Measurements from ENCODE around the gene FAM50A. TPM values are rescaled to one million over a fixed set of nuclear protein-coding genes. Genes with fewer than 3 reads are reported as not detected.
A peak's percentile ranks its signal among the peaks of the same experiment; 100 is the strongest.
"Not testable (repeated sequence)": the region's sequence is repeated elsewhere in the genome, so short reads cannot be mapped to it uniquely, and the experiment has no call there.

The FAM50A gene
- total RNA-seq, 1 experiment from 2014 or later: 110 TPM

DNA sequence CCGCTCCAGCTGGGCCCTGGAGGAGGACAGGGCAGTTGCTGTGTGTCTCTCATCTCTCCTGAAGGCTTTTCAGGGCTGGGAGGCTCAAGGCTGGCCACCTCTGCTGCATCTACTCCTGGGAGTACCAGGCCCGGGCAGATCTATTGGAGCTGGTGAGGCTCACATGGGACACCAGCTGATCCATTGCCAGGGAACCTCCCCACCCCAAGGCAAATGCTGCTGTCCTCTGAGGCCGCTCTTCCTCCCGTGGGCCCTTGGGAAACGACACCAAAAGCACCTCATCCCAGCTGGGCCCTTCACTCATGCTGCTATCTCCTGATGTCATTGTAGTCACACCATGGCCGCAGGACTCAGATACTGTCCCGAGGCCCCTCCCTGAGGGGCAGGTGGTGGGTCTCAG is 38.8 kb downstream of the FAM50A start:
- DNase-seq (ENCODE audit: low spot score): no peak

GRCh38 chrX:154483325-154483724 is 39.4 kb downstream of the FAM50A start:
- DNase-seq (ENCODE audit: low spot score): no peak

DNA sequence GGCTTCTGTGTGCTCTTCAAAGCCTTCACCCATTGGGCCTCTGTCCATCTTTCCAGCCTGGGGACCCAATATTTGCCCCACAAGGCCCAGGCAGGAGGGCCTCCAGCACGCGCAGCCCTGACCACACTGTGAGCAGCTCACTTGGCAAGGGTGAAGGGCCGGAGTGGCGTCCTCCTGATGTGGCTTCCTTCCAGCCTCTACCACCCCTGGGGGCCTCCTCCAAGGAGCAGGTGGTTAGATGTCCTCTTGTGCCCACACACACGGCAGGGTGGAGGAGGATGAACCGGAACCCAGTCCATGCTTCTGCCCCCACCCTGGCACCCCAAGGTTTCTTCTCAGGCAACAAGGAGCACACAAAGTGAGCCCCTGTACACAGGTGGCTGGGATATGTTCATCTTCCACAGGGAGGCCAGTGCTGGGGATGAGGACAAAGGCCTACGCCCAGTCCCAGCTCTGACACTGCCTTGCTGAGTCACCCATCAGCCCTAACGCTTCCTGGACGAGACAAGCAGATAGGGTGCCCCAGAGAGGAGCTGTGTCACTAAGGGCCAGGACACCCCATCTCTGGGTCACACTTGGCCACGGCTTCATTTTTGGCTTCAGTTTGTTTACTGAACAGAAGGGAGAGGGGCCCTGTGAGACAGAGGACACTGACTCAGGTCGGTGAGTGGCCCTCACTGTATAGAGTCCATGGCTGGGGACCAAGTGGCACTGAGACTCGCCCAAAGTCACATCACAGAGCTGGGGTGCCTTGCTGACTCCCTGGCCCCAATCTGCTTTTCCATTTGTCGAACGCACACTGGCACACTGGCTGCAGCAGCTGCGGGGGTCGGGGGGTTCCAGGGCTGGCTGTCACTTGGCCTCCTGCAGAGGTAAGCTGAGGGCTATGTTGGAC is 40.6 kb downstream of the FAM50A start:
- DNase-seq (ENCODE audit: low spot score): peak; percentile 54

- DNase-seq (ENCODE audit: low spot score): no peak
These were observed 41.5 kb downstream of the FAM50A start for GRCh38 chrX:154485150-154486051.

DNA sequence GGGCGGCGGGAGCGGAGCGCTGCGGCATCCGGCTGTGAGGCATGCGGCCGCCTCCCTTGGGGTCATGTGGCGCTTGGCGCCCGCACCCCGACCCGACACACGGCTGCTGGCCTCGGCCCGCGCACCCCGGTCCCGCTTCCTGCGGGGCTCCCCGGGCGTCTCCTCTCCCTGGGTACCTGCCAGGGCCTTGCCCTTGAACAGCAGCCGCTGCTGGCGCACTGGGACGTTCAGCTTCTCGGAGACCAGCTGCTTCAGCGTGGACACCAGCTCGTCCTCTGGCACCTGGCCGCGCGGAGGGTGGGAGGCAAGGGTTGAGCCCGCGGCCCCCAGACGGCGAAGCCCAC is 42.1 kb downstream of the FAM50A start:
- no peak for DNase-seq (ENCODE audit: low spot score)

DNA sequence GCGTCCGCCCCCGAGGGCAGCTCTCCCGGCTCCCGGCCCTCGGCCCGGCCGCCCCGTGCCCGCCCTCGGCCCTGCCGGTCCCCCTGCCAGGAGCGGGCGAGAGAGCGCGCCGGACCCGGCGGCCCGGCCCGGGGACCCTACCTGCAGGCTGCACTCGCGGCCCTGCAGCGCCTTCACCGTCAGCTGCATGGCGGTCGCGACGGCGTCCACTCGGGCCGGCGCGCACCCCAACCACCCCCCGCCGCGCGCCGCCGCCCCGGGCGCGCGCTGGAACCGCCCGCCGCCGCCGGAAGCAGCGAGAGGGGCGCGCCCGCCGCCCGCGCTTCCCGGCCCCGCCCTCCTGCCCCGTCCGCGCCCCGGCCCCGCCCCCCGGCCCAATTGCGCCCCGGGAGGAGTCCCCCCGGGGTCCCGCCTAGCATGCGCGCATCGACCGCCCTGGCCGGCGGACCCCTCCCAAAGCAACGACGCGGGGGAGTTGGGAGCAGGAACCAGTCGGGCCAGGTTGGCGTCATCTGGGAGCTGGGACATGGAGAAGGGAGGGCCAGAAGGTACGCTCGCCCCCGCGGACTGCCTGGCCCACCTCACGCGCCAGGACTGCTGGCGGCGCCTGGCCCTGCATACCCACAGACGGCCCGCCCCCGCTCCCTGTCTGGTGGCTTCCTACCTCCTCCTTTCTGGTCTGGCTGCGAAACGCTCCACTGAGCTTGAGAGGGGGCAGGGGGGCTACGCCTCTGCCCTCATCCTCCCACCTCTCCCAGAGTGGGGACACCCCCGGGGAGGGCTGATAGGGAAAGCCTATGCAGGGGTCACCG is 42.7 kb downstream of the FAM50A start, which contains the start of gene UBL4A:
UBL4A (minus strand) TSS at position 220 of the 812 bp plus-strand sequence; CDS start at position 189, 31 bp downstream.
- peak; percentile 51 for DNase-seq (ENCODE audit: low spot score)

GRCh38 chrX:154487518-154488290 is 43.8 kb downstream of the FAM50A start:
- DNase-seq (ENCODE audit: low spot score): no peak

- no peak for DNase-seq (ENCODE audit: low spot score)
These were observed 44.6 kb downstream of the FAM50A start for GRCh38 chrX:154488336-154489075.

- no peak for DNase-seq (ENCODE audit: low spot score)
These were observed 45.2 kb downstream of the FAM50A start for GRCh38 chrX:154489182-154489581.

GRCh38 chrX:154490021-154490413 is 46.1 kb downstream of the FAM50A start:
- DNase-seq (ENCODE audit: low spot score): peak; percentile 68

DNA sequence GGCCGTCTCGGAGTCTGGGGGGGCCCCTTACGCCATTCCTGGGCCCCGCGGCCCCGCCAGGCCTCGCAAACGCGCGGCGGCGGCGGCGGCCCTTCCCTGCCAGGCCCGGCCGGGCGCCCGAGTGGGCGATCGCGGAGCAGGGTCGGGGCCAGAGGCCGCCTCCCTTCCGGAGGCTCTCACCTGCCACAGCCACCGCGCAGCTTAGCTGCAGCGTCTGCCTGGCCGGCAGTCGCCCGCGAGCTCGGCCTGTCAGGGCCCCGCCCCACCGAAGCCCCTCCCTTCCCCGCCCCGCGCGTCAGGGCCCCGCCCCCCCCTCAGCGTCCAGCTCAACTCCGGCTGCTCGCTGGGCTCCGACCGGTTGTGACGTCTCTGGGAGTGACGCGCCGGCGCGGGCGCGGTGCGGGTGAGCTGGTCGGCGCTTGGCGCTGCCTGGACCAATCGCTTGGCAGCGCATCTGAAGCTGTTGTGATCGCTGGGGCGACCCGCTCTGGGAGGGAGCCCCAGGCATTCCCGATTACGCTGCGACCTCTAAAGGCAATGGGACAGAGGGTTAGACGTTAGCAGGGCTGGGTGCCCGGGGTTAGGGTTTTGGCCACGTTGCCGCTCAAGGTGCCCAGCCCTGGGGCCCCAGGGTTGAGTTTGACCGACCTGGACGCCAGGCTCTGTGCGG is 46.6 kb downstream of the FAM50A start, which contains the start of gene SLC10A3:
SLC10A3 (minus strand) TSS at position 216 of the 670 bp plus-strand sequence. CDS start 1,689 bp downstream, outside the sequence.
- peak; percentile 92 for DNase-seq (ENCODE audit: low spot score)

- DNase-seq (ENCODE audit: low spot score): no peak
These were observed 50.8 kb downstream of the FAM50A start for GRCh38 chrX:154494715-154495114.

GRCh38 chrX:154495472-154495922 is 51.6 kb downstream of the FAM50A start:
- DNase-seq (ENCODE audit: low spot score): no peak

- DNase-seq (ENCODE audit: low spot score): not testable (repeated sequence)
These were observed 52.7 kb downstream of the FAM50A start for GRCh38 chrX:154496591-154497137.

Other genes with a start within 250 kb of the FAM50A start
- gene OPN1MW2, start 224.4 kb upstream of the FAM50A start, total RNA-seq (2014; rRNA removed; shearing (Covaris generic)): not detected in 2 replicates
- not detected in 2 replicates for gene OPN1MW3, start 186.6 kb upstream of the FAM50A start, total RNA-seq (2014; rRNA removed; shearing (Covaris generic))
- gene TEX28, start 149.0 kb upstream of the FAM50A start, total RNA-seq (2014; rRNA removed; shearing (Covaris generic)): not detected in 2 replicates
- not detected in 2 replicates for gene TKTL1, start 148.3 kb upstream of the FAM50A start, total RNA-seq (2014; rRNA removed; shearing (Covaris generic))
- 2,064 and 2,561 TPM in 2 replicates for gene FLNA, start 69.5 kb upstream of the FAM50A start, total RNA-seq (2014; rRNA removed; shearing (Covaris generic))
- gene EMD, start 64.8 kb upstream of the FAM50A start, total RNA-seq (2014; rRNA removed; shearing (Covaris generic)): 73.1 and 82.0 TPM in 2 replicates
- gene RPL10, start 45.8 kb upstream of the FAM50A start, total RNA-seq (2014; rRNA removed; shearing (Covaris generic)): 2,649 and 4,739 TPM in 2 replicates
- 65.3 and 70.8 TPM in 2 replicates for gene DNASE1L1, start 34.9 kb upstream of the FAM50A start, total RNA-seq (2014; rRNA removed; shearing (Covaris generic))
- gene TAFAZZIN, start 32.6 kb upstream of the FAM50A start, total RNA-seq (2014; rRNA removed; shearing (Covaris generic)): 29.8 and 43.7 TPM in 2 replicates
- 132 and 137 TPM in 2 replicates for gene ATP6AP1, start 15.5 kb upstream of the FAM50A start, total RNA-seq (2014; rRNA removed; shearing (Covaris generic))
- gene GDI1, start 7.0 kb upstream of the FAM50A start, total RNA-seq (2014; rRNA removed; shearing (Covaris generic)): 143 and 229 TPM in 2 replicates
- 9.7 and 14.3 TPM in 2 replicates for gene PLXNA3, start 14.1 kb downstream of the FAM50A start, total RNA-seq (2014; rRNA removed; shearing (Covaris generic))
- gene LAGE3, start 35.1 kb downstream of the FAM50A start, total RNA-seq (2014; rRNA removed; shearing (Covaris generic)): 70.5 and 109 TPM in 2 replicates
- 116 and 139 TPM in 2 replicates for gene UBL4A, start 42.5 kb downstream of the FAM50A start, total RNA-seq (2014; rRNA removed; shearing (Covaris generic))
- 51.9 and 63.9 TPM in 2 replicates for gene SLC10A3, start 46.5 kb downstream of the FAM50A start, total RNA-seq (2014; rRNA removed; shearing (Covaris generic))
- gene FAM3A, start 72.1 kb downstream of the FAM50A start, total RNA-seq (2014; rRNA removed; shearing (Covaris generic)): 47.1 and 47.5 TPM in 2 replicates
- gene G6PD, start 102.7 kb downstream of the FAM50A start, total RNA-seq (2014; rRNA removed; shearing (Covaris generic)): 102 and 112 TPM in 2 replicates
- gene IKBKG, start 103.5 kb downstream of the FAM50A start, total RNA-seq (2014; rRNA removed; shearing (Covaris generic)): 53.6 and 63.2 TPM in 2 replicates
- gene CTAG1A, start 141.0 kb downstream of the FAM50A start, total RNA-seq (2014; rRNA removed; shearing (Covaris generic)): not detected in 2 replicates
- gene CTAG1B, start 175.1 kb downstream of the FAM50A start, total RNA-seq (2014; rRNA removed; shearing (Covaris generic)): not detected in 2 replicates
- gene CTAG2, start 209.4 kb downstream of the FAM50A start, total RNA-seq (2014; rRNA removed; shearing (Covaris generic)): not detected in 2 replicates